Stimulated activated naive B cell treated with anti-CD40 and anti-IgM and Interleukin-4, amounts not matched to agents 10 μg/mL and 1 μg/mL and 100 μg/mL, for 72 hours (primary cell): ENCODE measurements around the gene CDC42EP1.

ENCODE experiments used
- ATAC-seq, 2 donors: fragments of 150-1000 bp; cut with Tn5 transposase; replicated peaks; 2 replicates each; pipeline ENCODE4 v1.10.0; 2021; ENCODE audit warnings: moderate library complexity in 1 of 2
- DNase-seq: peaks from one replicate; pipeline ENCODE4 v3.0.0; 2021
- H3K27ac Mint-ChIP-seq: one replicate; pipeline ENCODE4 v1.8.0; 2022; ENCODE audit warnings: mild to moderate bottlenecking, mixed read lengths
- H3K27me3 Mint-ChIP-seq, 2 donors: one replicate each; pipeline ENCODE4 v1.8.0; 2022; ENCODE audit warnings: mixed read lengths in 2 of 2
- H3K36me3 Mint-ChIP-seq, 2 donors: one replicate each; pipeline ENCODE4 v1.8.0; 2022; ENCODE audit warnings: mixed read lengths in 2 of 2, mild to moderate bottlenecking in 1 of 2
- H3K4me1 Mint-ChIP-seq, 2 donors: one replicate each; pipeline ENCODE4 v1.8.0; 2022; ENCODE audit warnings: mixed read lengths in 2 of 2, mild to moderate bottlenecking in 1 of 2
- H3K4me3 Mint-ChIP-seq, 2 donors: one replicate each; pipeline ENCODE4 v1.8.0; 2022; ENCODE audit warnings: mild to moderate bottlenecking in 2 of 2, mixed read lengths in 2 of 2, moderate library complexity in 1 of 2
- H3K9me3 Mint-ChIP-seq, 2 donors: one replicate each; pipeline ENCODE4 v1.8.0; 2022; ENCODE audit warnings: mixed read lengths in 2 of 2, mild to moderate bottlenecking in 1 of 2

CDC42EP1 gene

GRCh38 chr22:37559521-37559900, 769 bp upstream of the CDC42EP1 start:
- Mint-ChIP-seq H3K27ac (no peak overlapping the region), H3K36me3 (no peaks in the 10 kb centered on the region), H3K9me3 (no peaks in the 10 kb centered on the region), H3K4me1 (peaks cover 15 to 22% of the 10 kb centered on the region in 2 donors), H3K4me3 (peak overlapping the region; percentile 41 to 53), H3K27me3 (peaks cover 63 to 70% of the 10 kb centered on the region in 2 donors)
- DNase-seq (no peak), ATAC-seq (no peak)

GRCh38 chr22:37560608-37561211, 430 bp downstream of the CDC42EP1 start:
- DNase-seq (no peak), ATAC-seq (no peak)
- Mint-ChIP-seq H3K36me3 (no peaks in the 10 kb centered on the region), H3K27ac (no peak overlapping the region), H3K4me3 (peak overlapping the region; percentile 77), H3K9me3 (no peaks in the 10 kb centered on the region), H3K4me1 (peaks cover 16 to 24% of the 10 kb centered on the region in 2 donors), H3K27me3 (peaks cover 58 to 63% of the 10 kb centered on the region in 2 donors)

DNA sequence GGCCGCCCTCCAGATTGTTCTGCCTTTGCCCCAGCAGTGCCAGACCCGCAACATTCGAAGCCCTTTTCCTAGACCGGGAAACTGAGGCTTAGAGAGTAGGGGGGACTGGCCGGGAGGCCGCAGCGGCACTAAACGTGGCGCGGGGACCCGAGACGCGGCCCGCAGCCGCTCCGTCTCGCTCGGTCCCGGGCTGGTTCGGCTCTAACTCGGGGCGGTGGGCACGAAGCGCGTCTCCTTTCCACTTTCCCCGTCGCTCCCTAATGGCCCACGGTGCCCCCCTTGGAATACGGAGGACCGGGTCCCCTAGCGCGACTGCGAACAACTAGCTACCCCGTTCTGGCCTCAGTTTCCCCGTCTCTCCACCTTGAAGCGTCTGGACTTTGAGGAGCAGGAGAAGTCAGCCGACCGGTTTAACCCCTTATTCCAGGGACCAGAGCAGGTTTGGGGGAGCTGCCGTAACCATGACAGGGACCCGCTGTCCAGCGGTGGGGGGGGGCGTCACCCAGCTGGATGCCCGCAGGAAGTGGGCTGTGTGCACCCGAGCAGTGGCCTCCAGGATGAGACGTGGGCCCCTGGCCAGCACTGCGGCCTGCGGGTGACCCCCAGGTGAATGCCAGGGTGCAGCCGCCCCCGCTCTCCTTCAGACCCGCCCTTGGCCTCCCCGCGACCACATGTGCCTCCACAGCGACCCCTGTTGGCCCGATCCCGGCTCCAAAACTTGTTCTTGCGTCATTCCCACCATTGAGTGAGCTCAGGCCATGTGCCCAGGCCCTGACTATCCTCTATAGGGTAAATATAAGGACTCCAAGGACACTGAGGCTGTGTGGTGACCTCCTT, 1.1 kb downstream of the CDC42EP1 start:
- Mint-ChIP-seq H3K36me3 (no peaks in the 10 kb centered on the region), H3K27me3 (peaks cover 54 to 61% of the 10 kb centered on the region in 2 donors), H3K27ac (peak overlapping the region; percentile 80), H3K9me3 (no peaks in the 10 kb centered on the region), H3K4me3 (peak overlapping the region; percentile 77), H3K4me1 (peaks cover 21 to 25% of the 10 kb centered on the region in 2 donors)
- DNase-seq, result peak; percentile 68
- peak; percentile 62 to 71 for ATAC-seq

DNA sequence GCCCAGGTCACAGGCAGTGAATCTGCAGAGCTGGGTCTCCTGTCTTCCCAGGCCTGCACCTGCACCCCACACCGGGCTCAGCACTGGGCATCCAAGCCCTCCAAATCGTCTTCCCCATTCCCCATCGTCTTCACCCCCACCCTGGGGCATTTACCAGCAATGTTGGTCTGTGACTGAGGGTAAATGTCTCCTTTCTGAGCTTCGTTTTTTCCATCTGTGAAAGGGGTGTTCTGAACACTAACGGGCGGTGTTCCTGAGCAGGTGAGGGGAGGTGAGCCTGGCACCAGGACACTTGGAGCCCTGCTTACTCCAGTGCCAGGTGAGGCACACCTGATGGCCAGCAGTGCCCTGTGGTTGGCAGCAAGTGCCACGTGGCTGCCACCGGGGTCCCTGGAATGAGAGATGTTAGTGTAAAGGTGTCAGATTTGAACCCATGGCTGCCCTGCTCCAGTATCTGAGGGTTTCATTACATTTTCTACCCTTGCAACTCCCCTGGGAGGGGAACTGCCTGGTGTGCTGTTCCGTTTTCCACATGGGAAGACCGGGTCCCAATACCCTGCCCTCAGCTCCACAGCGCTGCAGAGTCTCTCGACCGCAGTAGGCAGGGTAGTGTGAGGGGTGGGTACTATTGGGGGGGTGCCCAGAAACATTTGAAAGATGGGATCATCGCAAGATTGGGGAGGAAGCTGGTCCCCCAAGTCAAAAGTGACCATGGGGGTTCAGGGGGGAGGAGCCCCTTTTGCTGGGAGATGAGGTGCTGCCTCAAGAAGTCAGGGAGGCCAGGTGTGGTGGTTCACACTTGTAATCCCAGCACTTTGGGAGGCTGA, 2.0 kb downstream of the CDC42EP1 start:
- peaks cover 47 to 53% of the 10 kb centered on the region in 2 donors for H3K27me3 Mint-ChIP-seq
- H3K9me3 Mint-ChIP-seq, result no peaks in the 10 kb centered on the region
- DNase-seq (no peak), ATAC-seq (no peak)
- H3K4me1 Mint-ChIP-seq, result peaks cover 28 to 33% of the 10 kb centered on the region in 2 donors
- no peaks in the 10 kb centered on the region for H3K36me3 Mint-ChIP-seq
- H3K27ac Mint-ChIP-seq, result no peak overlapping the region
- peak overlapping the region; percentile 77 for H3K4me3 Mint-ChIP-seq

GRCh38 chr22:37563153-37564081, 3.1 kb downstream of the CDC42EP1 start:
- H3K36me3 Mint-ChIP-seq, result no peaks in the 10 kb centered on the region
- peaks cover 29 to 38% of the 10 kb centered on the region in 2 donors for H3K4me1 Mint-ChIP-seq
- DNase-seq (no peak), ATAC-seq (no peak)
- no peaks in the 10 kb centered on the region for H3K9me3 Mint-ChIP-seq
- peaks cover 37 to 52% of the 10 kb centered on the region in 2 donors for H3K27me3 Mint-ChIP-seq
- H3K27ac Mint-ChIP-seq, result no peak overlapping the region
- no peak overlapping the region for H3K4me3 Mint-ChIP-seq

DNA sequence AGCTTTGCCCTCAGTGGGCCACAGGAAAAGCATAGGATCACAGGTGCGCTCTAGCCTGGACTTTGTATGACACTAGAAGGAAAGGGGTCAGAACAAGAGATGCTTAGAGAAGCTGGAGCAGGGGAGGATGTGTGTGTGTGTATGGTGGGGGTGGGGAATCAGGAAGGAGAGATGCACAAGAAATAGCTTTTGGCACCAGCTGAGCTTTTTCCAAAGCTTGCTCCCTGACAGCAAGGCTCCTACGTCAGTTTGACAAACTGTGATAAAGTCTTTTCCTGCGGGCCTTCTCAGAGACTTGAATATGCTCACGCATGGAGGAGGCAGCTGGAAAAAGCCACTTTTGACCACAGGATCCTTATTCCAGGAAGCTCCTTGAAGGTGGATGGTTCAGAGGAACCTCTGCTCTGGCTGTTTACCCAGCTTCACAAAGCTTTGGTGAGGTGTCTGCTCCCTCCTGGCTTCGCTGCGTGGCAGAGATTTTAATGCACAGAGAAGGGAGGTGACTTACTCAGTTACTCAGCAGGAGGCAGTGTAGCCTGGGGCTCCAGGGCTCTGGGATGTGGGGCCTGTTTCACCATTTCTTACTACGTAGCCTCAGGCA, 3.9 kb downstream of the CDC42EP1 start:
- Mint-ChIP-seq H3K9me3 (no peaks in the 10 kb centered on the region), H3K4me3 (no peak overlapping the region), H3K36me3 (no peaks in the 10 kb centered on the region), H3K4me1 (peaks cover 29 to 38% of the 10 kb centered on the region in 2 donors), H3K27me3 (peaks cover 30 to 54% of the 10 kb centered on the region in 2 donors), H3K27ac (no peak overlapping the region)
- ATAC-seq (no peak), DNase-seq (no peak)

DNA sequence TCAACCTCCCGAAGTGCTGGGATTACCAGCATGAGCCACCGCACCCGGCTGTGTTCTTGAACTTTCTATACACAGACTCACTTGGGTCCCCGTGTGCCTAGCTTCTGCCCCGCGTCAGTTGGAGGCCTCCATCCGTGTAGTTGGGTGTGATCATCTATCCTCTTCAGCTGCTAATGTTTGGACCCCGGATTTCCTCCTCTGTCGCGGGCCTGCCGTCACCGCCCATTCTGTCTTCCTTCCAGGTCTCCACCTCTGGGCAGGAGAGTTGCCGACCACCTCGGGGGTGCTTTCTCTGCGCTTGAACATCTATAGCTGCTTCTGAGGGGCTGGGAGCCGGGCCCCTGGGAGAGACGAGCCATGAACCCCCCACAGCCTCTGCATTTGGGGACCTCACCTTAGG, 5.5 kb downstream of the CDC42EP1 start:
- H3K36me3 Mint-ChIP-seq, result no peaks in the 10 kb centered on the region
- H3K27me3 Mint-ChIP-seq, result peaks cover 30 to 52% of the 10 kb centered on the region in 2 donors
- H3K9me3 Mint-ChIP-seq, result no peaks in the 10 kb centered on the region
- DNase-seq, result no peak
- peaks cover 31 to 37% of the 10 kb centered on the region in 2 donors for H3K4me1 Mint-ChIP-seq
- H3K4me3 Mint-ChIP-seq, result peak overlapping the region in 1 of 2 donors; percentile 41
- H3K27ac Mint-ChIP-seq, result no peak overlapping the region
- ATAC-seq, result peak in 1 of 2 donors; percentile 2

DNA sequence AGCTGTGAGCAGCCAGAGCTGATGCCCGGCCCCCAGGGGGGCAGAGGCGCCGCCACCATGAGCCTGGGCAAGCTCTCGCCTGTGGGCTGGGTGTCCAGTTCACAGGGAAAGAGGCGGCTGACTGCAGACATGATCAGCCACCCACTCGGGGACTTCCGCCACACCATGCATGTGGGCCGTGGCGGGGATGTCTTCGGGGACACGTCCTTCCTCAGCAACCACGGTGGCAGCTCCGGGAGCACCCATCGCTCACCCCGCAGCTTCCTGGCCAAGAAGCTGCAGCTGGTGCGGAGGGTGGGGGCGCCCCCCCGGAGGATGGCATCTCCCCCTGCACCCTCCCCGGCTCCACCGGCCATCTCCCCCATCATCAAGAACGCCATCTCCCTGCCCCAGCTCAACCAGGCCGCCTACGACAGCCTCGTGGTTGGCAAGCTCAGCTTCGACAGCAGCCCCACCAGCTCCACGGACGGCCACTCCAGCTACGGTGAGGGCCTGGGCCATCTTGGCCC, 6.1 kb downstream of the CDC42EP1 start:
- Mint-ChIP-seq H3K27ac (peak overlapping the region; percentile 47), H3K9me3 (no peaks in the 10 kb centered on the region), H3K27me3 (peaks cover 26 to 46% of the 10 kb centered on the region in 2 donors), H3K4me3 (peak overlapping the region; percentile 64 to 65), H3K36me3 (no peaks in the 10 kb centered on the region), H3K4me1 (peaks cover 28 to 32% of the 10 kb centered on the region in 2 donors)
- ATAC-seq (peak; percentile 51 to 57), DNase-seq (peak; percentile 43)

- DNase-seq, result peak; percentile 78
- peak; percentile 91 to 92 for ATAC-seq
- H3K27ac Mint-ChIP-seq, result peak overlapping the region; percentile 51
- H3K36me3 Mint-ChIP-seq, result no peaks in the 10 kb centered on the region
- no peaks in the 10 kb centered on the region for H3K9me3 Mint-ChIP-seq
- H3K27me3 Mint-ChIP-seq, result peaks cover 19 to 43% of the 10 kb centered on the region in 2 donors
- H3K4me3 Mint-ChIP-seq, result peak overlapping the region; percentile 10 to 19
- H3K4me1 Mint-ChIP-seq, result peaks cover 21 to 24% of the 10 kb centered on the region in 2 donors
Measured at GRCh38 chr22:37566903-37567798, 6.9 kb downstream of the CDC42EP1 start.

DNA sequence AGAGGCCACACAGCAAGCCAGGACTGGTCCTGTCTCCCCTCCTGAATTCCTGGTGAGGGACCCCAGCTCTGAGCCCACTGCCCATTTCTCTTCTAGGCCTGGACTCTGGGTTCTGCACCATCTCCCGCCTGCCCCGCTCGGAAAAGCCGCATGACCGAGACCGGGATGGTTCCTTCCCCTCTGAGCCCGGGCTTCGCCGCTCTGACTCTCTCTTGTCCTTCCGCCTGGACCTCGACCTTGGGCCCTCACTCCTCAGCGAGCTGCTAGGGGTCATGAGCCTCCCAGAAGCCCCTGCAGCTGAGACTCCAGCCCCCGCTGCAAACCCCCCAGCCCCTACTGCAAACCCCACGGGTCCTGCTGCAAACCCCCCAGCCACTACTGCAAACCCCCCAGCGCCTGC, 7.7 kb downstream of the CDC42EP1 start:
- Mint-ChIP-seq H3K27me3 (peaks cover 12 to 36% of the 10 kb centered on the region in 2 donors), H3K36me3 (no peaks in the 10 kb centered on the region), H3K27ac (no peak overlapping the region), H3K9me3 (no peaks in the 10 kb centered on the region), H3K4me3 (no peak overlapping the region), H3K4me1 (peaks cover 18 to 22% of the 10 kb centered on the region in 2 donors)
- DNase-seq, result no peak
- no peak for ATAC-seq

DNA sequence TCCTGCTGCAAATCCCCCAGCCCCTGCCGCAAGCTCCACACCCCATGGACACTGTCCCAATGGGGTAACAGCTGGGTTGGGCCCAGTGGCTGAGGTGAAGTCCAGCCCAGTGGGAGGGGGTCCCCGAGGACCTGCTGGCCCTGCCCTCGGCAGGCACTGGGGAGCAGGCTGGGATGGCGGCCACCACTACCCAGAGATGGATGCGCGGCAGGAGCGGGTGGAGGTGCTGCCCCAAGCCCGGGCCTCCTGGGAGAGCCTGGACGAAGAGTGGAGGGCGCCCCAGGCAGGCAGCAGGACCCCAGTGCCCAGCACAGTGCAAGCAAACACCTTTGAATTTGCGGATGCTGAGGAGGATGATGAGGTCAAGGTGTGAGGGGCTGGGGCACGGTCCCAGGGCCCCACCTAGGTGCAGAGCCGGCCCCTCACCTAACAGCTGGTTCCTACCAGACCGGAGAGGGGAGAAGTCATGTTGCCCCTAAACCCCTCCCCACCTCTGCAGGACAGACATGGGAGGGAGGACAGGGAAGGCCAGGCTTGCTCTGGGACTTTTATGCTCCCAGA, 8.2 kb downstream of the CDC42EP1 start:
- Mint-ChIP-seq H3K4me1 (peaks cover 18 to 22% of the 10 kb centered on the region in 2 donors), H3K27ac (no peak overlapping the region), H3K36me3 (no peaks in the 10 kb centered on the region), H3K27me3 (peaks cover 9 to 31% of the 10 kb centered on the region in 2 donors), H3K9me3 (no peaks in the 10 kb centered on the region), H3K4me3 (no peak overlapping the region)
- DNase-seq, result no peak
- ATAC-seq, result no peak
